HCEC 1CT (cell line): ENCODE measurements around the gene CLCN2.
"Not testable (repeated sequence)": the region's sequence is repeated elsewhere in the genome, so short reads cannot be mapped to it uniquely, and the experiment has no call there.

Experiments used
- DNase-seq: peaks from one replicate; pipeline ENCODE4 v3.0.0-alpha.2; 2017

Gene CLCN2

GRCh38 chr3:184343200-184343876 is 18.1 kb downstream of the CLCN2 start:
- DNase-seq: no peak

DNA sequence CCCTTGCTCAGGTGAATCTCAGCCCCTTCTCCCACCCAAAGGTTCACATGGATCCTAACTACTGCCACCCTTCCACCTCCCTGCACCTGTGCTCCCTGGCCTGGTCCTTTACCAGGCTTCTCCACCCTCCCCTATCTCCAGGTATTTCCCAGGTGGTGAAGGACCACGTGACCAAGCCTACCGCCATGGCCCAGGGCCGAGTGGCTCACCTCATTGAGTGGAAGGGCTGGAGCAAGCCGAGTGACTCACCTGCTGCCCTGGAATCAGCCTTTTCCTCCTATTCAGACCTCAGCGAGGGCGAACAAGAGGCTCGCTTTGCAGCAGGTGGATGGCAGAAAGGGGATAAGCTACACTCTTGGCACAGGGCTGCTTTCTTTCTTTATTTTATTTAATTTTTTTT is 19.5 kb downstream of the CLCN2 start:
- DNase-seq: no peak

- not testable (repeated sequence) for DNase-seq
Observed at GRCh38 chr3:184339451-184340135, 21.8 kb downstream of the CLCN2 start.

DNA sequence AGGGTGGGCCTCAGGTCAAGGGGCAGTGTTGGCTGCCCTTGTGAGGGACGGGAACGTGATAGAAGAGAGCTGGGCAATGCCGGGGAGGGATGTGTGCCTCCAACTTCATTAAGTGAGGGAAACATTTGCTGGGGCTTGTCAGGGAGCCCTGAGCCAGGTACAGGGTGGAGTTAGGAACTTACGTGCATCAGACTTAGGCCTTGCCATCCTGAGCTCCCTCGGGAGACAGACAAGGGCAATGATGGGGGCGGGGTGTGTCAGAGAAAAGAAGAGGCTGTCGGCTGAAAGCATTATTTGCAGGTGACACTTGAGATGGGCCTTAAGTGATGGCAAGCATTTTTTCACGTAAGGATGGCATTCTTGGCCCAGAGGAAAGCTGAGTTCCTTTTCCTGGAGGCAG is 22.4 kb downstream of the CLCN2 start:
- no peak for DNase-seq

- no peak for DNase-seq
Observed at GRCh38 chr3:184338511-184338945, 22.9 kb downstream of the CLCN2 start.

- no peak for DNase-seq
Observed at GRCh38 chr3:184337981-184338380, 23.4 kb downstream of the CLCN2 start.

DNA sequence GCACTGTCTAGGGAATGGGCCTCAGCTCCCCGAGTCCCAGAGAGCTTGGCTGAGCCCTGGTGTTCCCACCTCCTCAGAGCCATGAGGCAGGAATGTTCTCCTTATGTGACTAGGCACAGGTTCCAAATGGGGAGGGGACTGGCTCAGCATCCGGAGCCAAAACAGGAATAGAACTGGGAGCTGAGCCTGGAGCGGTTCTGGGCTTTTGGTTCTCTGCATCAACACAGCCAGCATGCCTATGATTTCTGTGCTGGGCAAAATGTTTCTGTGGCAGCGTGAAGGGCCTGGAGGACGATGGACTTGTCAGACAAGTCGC is 24.0 kb downstream of the CLCN2 start, which contains the start of gene FAM131A:
FAM131A (plus strand) TSS at position 202 of the 316 bp plus-strand sequence; CDS start at position 233, 31 bp downstream.
- DNase-seq: no peak

DNA sequence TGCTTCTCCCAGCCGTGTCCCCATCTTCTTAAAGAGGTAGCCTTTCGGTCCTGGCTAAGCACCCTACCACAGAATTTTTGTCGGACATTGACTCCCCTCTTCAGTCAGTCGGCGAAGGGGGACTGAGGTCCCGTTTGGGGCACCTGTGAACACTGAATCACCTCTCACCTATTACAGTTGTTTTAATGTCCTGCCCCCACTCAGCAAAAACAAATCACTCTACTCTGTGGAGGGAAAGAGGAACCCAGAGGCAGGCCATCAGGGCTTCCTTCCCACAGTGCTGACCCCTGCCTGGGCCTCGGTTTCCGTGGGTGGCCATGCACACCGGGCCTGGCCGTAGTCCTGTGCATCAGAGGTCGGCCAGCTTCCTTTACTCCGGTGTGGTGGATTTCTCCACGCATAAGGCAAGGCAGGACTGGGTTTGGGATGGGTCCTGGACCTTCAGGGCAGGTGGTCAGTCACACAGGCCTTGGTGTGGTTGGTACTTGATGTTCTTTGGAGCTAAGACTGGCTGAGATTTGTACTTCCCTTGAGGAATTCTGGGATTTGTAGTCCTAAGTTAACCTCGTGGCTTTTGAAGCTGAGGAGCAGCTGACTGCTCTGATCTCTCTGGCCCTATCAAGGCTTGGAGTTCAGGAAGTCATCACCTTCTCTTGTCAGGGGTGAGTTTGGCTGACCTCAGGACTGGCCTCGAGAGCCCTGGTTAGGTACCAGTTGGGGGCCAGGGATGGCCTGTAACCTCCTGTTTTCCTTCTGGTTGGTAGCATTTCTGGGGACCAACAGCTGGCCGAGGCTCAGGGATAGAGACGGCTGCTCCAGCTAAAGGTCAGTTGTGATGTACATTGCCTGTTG is 24.6 kb downstream of the CLCN2 start:
- peak; percentile 70 for DNase-seq

DNA sequence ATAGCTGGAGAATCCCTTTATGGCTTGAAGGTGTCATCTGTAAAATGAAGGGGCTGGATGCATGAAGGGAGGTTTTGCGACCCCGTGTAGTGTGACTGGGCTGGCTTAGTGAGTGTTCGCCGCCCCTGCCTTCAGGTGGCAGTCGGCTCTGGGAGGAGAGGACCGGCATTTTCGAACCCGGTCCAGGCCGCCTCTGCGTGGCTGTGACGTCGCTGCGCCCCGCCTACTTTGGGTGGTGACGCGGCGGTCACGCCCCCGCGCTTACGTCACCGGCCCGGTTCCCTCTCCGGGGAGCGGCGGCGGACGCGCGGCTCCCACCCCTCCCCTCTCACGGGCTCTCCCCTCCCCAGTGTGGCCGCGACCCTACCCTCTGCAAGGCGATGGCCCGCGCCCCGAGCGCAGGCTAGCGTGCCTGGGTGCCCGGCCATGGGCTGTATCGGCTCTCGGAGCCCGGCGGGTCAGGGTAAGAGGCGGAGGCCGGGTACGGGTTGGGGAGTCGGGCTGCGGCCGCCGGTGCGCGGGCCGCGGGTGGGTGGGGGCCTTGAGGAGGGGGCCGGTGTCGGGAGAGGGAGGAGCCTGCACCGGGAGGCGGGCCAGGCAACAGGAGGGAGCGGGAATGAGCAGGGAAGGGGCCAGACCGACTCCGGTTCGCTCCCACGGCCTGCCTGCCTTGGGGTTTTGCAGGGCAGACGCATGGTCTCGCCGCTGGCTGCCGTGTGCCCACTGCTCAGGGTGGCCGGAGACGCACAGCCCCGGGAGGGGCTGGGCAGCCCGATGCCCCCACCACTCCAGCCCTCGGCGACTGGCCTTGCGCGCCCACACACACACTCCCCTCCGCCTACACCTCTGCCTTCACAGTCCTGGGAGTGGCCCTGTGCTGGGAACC is 25.5 kb downstream of the CLCN2 start:
- peak; percentile 76 for DNase-seq

DNA sequence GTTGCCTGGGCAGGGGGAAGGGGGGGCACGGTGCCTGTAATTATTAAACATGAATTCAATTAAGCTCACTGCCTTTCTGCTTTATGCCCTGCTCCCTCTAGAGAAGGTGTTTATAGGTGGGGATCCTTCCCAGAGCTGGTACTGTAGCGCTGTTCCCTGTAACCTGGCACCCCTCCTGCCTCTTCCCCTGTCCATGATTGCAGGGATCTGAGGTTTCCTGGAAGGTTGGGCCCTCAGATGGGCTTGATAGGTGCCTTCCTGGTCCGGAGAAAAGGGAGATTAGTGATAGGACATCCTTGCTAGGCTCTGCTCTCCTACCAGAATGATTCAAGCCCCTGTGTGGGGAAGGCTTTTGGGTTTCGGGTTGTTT is 26.1 kb downstream of the CLCN2 start:
- no peak for DNase-seq

DNA sequence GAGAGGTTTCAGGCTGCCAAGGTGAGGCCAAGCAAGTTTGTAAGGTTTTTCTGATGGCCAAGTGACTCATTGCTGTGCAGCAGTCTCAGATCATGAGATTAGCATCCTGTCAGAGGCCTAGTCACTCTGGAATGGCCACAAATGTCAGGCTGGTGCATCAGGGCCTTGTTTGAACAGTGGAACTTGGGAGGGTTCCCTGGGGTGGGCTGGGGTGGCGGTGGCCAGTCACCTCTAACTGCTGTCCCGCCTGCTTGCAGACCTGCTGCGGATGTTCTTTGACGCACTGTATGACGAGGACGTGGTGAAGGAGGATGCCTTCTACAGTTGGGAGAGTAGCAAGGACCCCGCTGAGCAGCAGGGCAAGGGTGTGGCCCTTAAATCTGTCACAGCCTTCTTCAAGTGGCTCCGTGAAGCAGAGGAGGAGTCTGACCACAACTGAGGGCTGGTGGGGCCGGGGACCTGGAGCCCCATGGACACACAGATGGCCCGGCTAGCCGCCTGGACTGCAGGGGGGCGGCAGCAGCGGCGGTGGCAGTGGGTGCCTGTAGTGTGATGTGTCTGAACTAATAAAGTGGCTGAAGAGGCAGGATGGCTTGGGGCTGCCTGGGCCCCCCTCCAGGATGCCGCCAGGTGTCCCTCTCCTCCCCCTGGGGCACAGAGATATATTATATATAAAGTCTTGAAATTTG is 26.8 kb downstream of the CLCN2 start:
- DNase-seq: peak; percentile 74

GRCh38 chr3:184333700-184334099 is 27.7 kb downstream of the CLCN2 start:
- no peak for DNase-seq

GRCh38 chr3:184333190-184333589 is 28.2 kb downstream of the CLCN2 start:
- no peak for DNase-seq

DNA sequence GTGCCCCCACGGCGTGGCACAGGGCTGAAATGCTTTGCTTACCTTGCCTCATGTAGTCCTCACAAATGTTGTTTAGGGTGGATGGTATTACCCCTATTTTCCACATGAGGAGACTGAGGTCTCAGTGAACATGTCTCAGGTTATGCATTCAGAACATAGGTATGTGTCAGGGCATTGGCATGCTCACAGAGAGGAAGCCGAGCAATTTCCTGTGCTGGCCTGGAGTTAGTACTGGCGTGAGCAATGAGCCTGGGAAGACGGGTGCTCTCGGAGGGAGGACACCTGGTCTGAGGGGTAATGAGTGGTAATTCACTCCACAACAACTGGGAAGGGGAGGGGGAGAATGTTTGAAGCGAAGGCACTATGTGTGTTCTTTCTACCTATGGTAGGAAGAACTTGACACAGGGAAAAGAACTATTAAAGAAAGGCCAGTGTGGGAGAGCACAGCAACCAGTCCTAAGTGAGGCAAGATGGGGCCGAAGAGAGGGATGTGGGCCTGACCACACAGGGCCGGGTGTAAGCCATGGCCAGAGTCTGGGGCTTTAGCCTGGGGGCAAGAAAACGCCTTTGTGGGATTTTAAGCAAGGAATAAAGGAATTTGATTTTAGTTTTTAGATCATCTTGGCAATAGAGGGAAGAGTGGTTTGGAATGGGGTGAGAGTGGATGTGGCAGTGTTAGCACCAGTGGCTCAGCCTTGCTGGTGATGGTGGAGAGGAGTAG is 28.9 kb downstream of the CLCN2 start:
- DNase-seq: peak; percentile 92

- no peak for DNase-seq
Observed at GRCh38 chr3:184328516-184328915, 32.9 kb downstream of the CLCN2 start.

DNA sequence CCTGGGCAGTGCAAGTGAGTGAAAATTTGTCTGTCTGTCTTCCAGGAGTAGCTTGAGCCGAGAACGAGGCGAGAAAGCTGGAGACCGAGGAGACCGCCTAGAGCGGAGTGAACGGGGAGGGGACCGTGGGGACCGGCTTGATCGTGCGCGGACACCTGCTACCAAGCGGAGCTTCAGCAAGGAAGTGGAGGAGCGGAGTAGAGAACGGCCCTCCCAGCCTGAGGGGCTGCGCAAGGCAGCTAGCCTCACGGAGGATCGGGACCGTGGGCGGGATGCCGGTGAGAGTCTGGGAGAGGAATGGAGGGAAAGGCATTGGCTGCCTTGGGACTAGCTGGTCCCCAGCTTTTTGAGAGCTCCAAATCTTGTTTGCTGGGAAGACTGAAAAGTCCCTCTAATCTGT is 34.2 kb downstream of the CLCN2 start:
- DNase-seq: no peak

DNA sequence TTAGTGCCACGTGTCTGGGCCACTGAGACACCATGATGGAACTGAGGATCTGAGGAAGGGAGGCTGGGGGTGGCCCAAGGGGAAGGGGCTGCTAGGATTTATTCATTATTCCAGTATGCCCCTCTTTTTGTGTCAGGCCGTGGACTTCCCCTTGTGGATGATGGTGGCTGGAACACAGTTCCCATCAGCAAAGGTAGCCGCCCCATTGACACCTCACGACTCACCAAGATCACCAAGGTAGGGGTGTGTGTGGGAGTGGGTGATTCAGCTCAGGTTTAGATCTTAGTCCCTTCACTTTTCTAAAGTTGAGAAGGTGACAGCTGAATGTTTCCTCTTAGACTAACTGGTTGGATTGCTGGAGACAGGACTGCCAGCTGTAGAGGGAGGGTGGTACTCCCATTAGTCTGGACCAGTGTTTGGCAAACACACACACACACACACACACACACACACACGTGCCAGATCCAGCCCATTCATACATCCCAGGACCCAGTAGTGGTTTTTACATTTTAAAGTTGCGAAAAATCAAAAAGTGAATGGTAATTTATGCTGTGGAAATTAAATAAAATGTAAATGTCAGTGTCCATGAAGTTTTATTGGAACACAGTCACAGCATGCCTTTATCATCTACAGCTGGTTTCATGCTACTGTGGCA is 35.6 kb downstream of the CLCN2 start:
- DNase-seq: no peak

- DNase-seq: no peak
Observed at GRCh38 chr3:184325269-184325668, 36.1 kb downstream of the CLCN2 start.

DNA sequence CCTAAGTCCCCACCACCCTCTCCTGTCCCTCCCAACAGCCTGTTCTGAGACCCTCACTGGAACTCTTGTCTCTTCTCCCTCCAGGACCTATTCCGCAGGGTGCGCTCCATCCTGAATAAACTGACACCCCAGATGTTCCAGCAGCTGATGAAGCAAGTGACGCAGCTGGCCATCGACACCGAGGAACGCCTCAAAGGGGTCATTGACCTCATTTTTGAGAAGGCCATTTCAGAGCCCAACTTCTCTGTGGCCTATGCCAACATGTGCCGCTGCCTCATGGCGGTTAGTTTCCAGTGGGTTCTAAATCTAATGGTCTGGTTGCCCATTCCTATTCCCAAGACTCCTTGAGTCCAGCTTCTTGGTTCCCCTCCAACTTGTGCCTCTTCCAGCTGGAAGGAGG is 37.7 kb downstream of the CLCN2 start:
- no peak for DNase-seq

DNA sequence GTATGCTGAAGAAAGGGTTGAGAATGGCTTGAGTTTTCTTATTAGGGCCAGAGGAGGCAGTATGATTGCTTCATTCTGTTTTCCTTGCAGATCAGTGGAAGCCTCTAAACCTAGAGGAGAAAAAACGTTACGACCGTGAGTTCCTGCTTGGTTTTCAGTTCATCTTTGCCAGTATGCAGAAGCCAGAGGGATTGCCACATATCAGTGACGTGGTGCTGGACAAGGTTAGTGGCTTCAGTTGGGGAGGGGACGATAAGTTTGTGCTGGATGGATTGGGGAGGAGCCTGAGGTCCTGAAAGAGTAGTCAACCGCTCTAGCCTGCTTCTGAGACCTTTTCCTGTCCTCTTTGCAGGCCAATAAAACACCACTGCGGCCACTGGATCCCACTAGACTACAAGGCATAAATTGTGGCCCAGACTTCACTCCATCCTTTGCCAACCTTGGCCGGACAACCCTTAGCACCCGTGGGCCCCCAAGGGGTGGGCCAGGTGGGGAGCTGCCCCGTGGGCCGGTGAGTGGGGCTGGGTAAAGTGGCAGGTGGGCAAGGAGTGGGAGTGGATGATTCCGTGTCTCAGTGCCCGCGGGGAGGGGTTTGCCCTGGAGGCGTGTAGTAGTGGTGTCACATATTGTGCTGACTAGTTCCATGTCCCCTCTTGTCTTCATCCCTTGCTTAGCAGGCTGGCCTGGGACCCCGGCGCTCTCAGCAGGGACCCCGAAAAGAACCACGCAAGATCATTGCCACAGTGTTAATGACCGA is 38.5 kb downstream of the CLCN2 start:
- no peak for DNase-seq
